OCI-LY3 (cell line): ENCODE data around the gene CHRM2.

Experiments
- H2AFZ ChIP-seq: fragments of 200-600, 300-600 bp; shearing (Covaris generic); 2 replicates; pipeline ENCODE4 v1.6.0; 2014; ENCODE audit warnings: antibody characterized with exemption, low read depth, low read length
- H3K27ac ChIP-seq: fragments of 200-600, 300-600 bp; sonication (generic); 2 replicates; pipeline ENCODE4 v1.5.1; 2014; ENCODE audit warnings: mild to moderate bottlenecking, low read length, moderate library complexity, mixed read lengths
- H3K27me3 ChIP-seq: fragments of 200-600, 300-600 bp; sonication (generic); 2 replicates; pipeline ENCODE4 v1.6.1; 2014; ENCODE audit warnings: low read depth, low read length, mixed read lengths
- H3K36me3 ChIP-seq: fragments of 200-600, 300-600 bp; sonication (generic); replicated peaks from 2 replicates; pipeline ENCODE3; 2014; ENCODE audit warnings: low read depth, low read length, mixed read lengths
- H3K4me1 ChIP-seq: fragments of 300-600, 200-600 bp; sonication (generic); 2 replicates; pipeline ENCODE4 v1.6.1; 2014; ENCODE audit warnings: low read length, mixed read lengths
- H3K4me2 ChIP-seq: fragments of 200-600, 300-600 bp; sonication (generic); 2 replicates; pipeline ENCODE4 v1.6.1; 2014; ENCODE audit warnings: low read length, mixed read lengths
- H3K4me3 ChIP-seq: fragments of 300-600, 200-600 bp; sonication (generic); 2 replicates; pipeline ENCODE4 v1.5.1; 2014; ENCODE audit warnings: antibody characterized with exemption, mild to moderate bottlenecking, low read length, moderate library complexity
- H3K79me2 ChIP-seq: fragments of 300-600, 200-600 bp; shearing (Covaris generic); 2 replicates; pipeline ENCODE4 v1.6.1; 2014; ENCODE audit warnings: mild to moderate bottlenecking, low read length, mixed read lengths
- H3K9ac ChIP-seq: fragments of 300-600, 200-600 bp; shearing (Covaris generic); 2 replicates; pipeline ENCODE4 v1.6.0; 2014; ENCODE audit warnings: mild to moderate bottlenecking, low read length, moderate library complexity
- H3K9me3 ChIP-seq: fragments of 200-600, 300-600 bp; shearing (Covaris generic); 2 replicates; pipeline ENCODE4 v1.6.1; 2014; ENCODE audit warnings: low read length, mixed read lengths; ENCODE audit not compliant: insufficient read depth
- H4K20me1 ChIP-seq: fragments of 200-600, 300-600 bp; sonication (generic); 2 replicates; pipeline ENCODE4 v1.6.1; 2016; ENCODE audit warnings: low read length, mixed read lengths; ENCODE audit not compliant: insufficient read depth
- EZH2phosphoT487 ChIP-seq: fragments of 200-600 bp; shearing (Covaris generic); IDR thresholded peaks from 2 replicates; pipeline ENCODE4 v1.6.1; 2018; ENCODE audit warnings: antibody characterized with exemption, mixed run types, low read depth
- TF ChIP-seq, protein P1 (sequence below): fragments of 200-600, 300-600 bp; sonication (generic); IDR thresholded peaks from 2 replicates; pipeline ENCODE4 v1.5.1; 2014; ENCODE audit warnings: antibody characterized with exemption, low read length, low read depth

Gene CHRM2

DNA sequence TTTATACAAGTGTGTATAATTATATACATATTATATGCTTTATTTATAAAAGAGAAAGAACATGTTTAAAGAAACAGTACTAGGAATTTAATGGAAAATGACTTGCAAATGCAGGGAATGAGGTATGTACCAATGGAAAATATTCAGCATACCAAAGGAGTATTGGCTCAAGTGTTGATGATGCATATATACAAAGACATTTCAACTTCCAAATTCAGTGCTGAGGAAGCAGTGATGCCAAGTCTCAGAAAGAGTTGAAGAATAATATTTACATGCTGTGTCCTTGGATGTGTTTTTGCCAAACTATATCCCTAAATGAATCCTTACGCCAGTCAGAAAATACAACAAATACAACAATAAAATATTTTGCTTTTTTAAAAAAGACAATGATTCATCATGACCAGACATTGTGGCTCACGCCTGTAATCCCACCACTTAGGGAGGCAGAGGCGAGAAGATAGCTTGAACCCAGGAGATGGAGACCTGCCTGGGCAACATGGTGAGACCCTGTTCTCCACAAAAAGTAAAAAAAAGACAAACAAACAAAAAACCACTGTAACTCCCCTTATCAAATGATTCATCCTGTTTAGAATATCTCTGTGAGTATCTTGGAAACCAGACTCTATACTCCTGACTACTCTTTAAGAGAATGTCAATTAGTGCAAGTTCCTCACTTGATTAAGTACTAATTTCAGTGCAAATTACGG is 157.2 kb downstream of the CHRM2 start:
- H4K20me1 ChIP-seq: no peaks in the 10 kb centered on the region
- no peak overlapping the region for H3K4me3 ChIP-seq
- H3K4me1 ChIP-seq: no peaks in the 10 kb centered on the region
- H3K9ac ChIP-seq: no peak overlapping the region
- no peak overlapping the region for H3K27ac ChIP-seq
- H3K27me3 ChIP-seq: no peaks in the 10 kb centered on the region
- no peak overlapping the region for H2AFZ ChIP-seq
- H3K36me3 ChIP-seq: no peaks in the 10 kb centered on the region
- TF ChIP-seq, protein P1, sequence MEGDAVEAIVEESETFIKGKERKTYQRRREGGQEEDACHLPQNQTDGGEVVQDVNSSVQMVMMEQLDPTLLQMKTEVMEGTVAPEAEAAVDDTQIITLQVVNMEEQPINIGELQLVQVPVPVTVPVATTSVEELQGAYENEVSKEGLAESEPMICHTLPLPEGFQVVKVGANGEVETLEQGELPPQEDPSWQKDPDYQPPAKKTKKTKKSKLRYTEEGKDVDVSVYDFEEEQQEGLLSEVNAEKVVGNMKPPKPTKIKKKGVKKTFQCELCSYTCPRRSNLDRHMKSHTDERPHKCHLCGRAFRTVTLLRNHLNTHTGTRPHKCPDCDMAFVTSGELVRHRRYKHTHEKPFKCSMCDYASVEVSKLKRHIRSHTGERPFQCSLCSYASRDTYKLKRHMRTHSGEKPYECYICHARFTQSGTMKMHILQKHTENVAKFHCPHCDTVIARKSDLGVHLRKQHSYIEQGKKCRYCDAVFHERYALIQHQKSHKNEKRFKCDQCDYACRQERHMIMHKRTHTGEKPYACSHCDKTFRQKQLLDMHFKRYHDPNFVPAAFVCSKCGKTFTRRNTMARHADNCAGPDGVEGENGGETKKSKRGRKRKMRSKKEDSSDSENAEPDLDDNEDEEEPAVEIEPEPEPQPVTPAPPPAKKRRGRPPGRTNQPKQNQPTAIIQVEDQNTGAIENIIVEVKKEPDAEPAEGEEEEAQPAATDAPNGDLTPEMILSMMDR: no peak
- no peak for TF ChIP-seq EZH2phosphoT487
- H3K4me2 ChIP-seq: no peak overlapping the region
- H3K9me3 ChIP-seq: no peaks in the 10 kb centered on the region
- H3K79me2 ChIP-seq: no peaks in the 10 kb centered on the region

DNA sequence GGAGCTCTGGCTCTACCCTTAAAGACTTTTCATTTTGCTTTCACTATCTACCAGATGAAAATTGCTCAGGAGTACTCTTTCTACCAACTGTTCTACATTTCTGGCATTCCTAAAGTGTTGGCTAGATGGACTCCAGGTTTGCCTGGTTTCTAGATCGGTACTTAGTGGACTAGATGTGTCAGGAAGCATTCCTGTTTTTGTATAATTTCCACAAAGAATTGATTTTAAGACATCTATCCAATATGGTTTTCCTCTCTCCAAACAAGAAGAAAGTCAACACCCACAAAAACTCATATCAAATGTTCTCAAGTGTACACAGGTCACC is 157.7 kb downstream of the CHRM2 start:
- Histone ChIP-seq H2AFZ (no peak overlapping the region), H3K4me2 (no peak overlapping the region), H3K4me3 (no peak overlapping the region), H4K20me1 (no peaks in the 10 kb centered on the region), H3K9me3 (no peaks in the 10 kb centered on the region), H3K9ac (no peak overlapping the region), H3K36me3 (no peaks in the 10 kb centered on the region), H3K27ac (no peak overlapping the region), H3K27me3 (no peaks in the 10 kb centered on the region), H3K4me1 (no peaks in the 10 kb centered on the region), H3K79me2 (no peaks in the 10 kb centered on the region)
- TF ChIP-seq, protein P1: no peak
- no peak for TF ChIP-seq EZH2phosphoT487

DNA sequence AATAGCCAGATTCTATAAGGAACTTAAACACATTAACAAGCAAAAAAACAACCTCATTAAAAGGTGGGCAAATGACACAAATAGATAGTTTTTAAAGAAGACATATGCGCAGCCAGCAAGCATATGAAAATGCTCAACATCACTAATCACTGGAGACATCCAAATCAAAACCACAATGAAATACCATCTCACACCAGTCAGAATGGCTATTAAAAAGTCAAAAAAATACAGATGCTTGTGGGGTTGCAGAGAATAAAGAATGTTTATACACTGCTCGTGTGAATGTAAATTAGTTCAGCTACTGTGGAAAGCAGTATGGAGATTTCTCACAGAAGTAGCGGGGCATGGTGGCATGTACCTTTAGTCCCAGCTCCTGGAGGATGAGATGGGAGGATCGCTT is 164.0 kb downstream of the CHRM2 start:
- no peak overlapping the region for H3K4me2 ChIP-seq
- no peak overlapping the region for H3K27ac ChIP-seq
- TF ChIP-seq EZH2phosphoT487: no peak
- TF ChIP-seq, protein P1: no peak
- no peaks in the 10 kb centered on the region for H3K4me1 ChIP-seq
- H3K27me3 ChIP-seq: no peaks in the 10 kb centered on the region
- no peaks in the 10 kb centered on the region for H3K9me3 ChIP-seq
- no peak overlapping the region for H3K4me3 ChIP-seq
- H4K20me1 ChIP-seq: no peaks in the 10 kb centered on the region
- no peak overlapping the region for H2AFZ ChIP-seq
- no peaks in the 10 kb centered on the region for H3K36me3 ChIP-seq
- H3K79me2 ChIP-seq: no peaks in the 10 kb centered on the region
- H3K9ac ChIP-seq: no peak overlapping the region

DNA sequence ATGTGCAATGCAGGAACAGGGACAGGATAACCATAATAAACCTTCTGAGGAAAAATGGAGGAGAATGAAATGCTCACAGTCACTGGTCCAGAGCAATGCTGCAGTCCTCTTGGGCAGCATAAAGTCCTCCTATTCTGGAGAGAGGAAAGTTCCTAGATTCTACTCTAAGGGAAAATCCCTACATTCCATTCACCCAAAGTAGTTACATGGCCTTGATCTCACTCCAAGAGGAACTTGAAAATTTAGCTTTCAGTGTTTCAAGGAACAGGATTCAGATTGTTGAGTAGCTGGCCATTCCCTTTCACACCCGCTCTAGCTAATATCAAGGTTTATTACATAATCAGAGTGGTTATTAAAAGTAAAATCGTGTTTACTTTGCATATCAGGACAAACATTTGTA is 168.3 kb downstream of the CHRM2 start:
- Histone ChIP-seq H4K20me1 (no peaks in the 10 kb centered on the region), H3K79me2 (no peaks in the 10 kb centered on the region), H3K27me3 (no peaks in the 10 kb centered on the region), H3K4me1 (no peaks in the 10 kb centered on the region), H3K27ac (no peak overlapping the region), H3K4me3 (no peak overlapping the region), H3K36me3 (no peaks in the 10 kb centered on the region), H3K9ac (no peak overlapping the region), H2AFZ (no peak overlapping the region), H3K4me2 (no peak overlapping the region), H3K9me3 (no peaks in the 10 kb centered on the region)
- TF ChIP-seq EZH2phosphoT487: no peak
- TF ChIP-seq, protein P1: no peak
